Osteoblast (primary cell): ENCODE measurements around the gene MRPS34. TPM values are rescaled to one million over a fixed set of nuclear protein-coding genes. Genes with fewer than 3 reads are reported as not detected.

Source experiments
- DNase-seq: peaks from one replicate; pipeline ENCODE4 v3.0.0; 2011; ENCODE audit warnings: low spot score, mixed read lengths; ENCODE audit not compliant: insufficient read length; ENCODE audit errors: missing footprints
- H2AFZ ChIP-seq: 2 replicates; pipeline ENCODE4 v1.6.0; 2011; ENCODE audit warnings: mild to moderate bottlenecking, low read length
- H3K27ac ChIP-seq: 2 replicates; pipeline ENCODE4 v1.5.1; 2011; ENCODE audit warnings: mild to moderate bottlenecking, low read depth, low read length, moderate library complexity
- H3K27me3 ChIP-seq: 2 replicates; pipeline ENCODE4 v1.6.0; 2012; ENCODE audit warnings: mild to moderate bottlenecking, control low read depth, inconsistent platforms, low read length, moderate library complexity; ENCODE audit not compliant: insufficient read depth
- H3K36me3 ChIP-seq: 2 replicates; pipeline ENCODE4 v1.5.1; 2011; ENCODE audit warnings: mild to moderate bottlenecking, low read length, control low read depth, moderate library complexity; ENCODE audit not compliant: insufficient read depth
- H3K4me1 ChIP-seq: 2 replicates; pipeline ENCODE4 v1.5.1; 2011; ENCODE audit warnings: mild to moderate bottlenecking, low read length, control low read depth, moderate library complexity; ENCODE audit not compliant: insufficient read depth
- H3K4me2 ChIP-seq: 2 replicates; pipeline ENCODE4 v1.6.0; 2011; ENCODE audit warnings: mild to moderate bottlenecking, low read length; ENCODE audit not compliant: insufficient read depth
- H3K4me3 ChIP-seq: fragments of 200-600 bp; sonication (generic); 3 replicates; pipeline ENCODE4 v1.5.1; 2012; ENCODE audit warnings: mild to moderate bottlenecking, low read length, inconsistent platforms; ENCODE audit not compliant: insufficient read depth
- H3K79me2 ChIP-seq: 2 replicates; pipeline ENCODE4 v1.6.0; 2012; ENCODE audit warnings: mild to moderate bottlenecking, low read length, control low read depth, inconsistent platforms; ENCODE audit not compliant: insufficient read depth
- H3K9me3 ChIP-seq: 2 replicates; pipeline ENCODE4 v1.5.1; 2011; ENCODE audit warnings: low read depth, low read length, control low read depth
- H4K20me1 ChIP-seq: 2 replicates; pipeline ENCODE4 v1.6.0; 2012; ENCODE audit warnings: mild to moderate bottlenecking, low read length, control low read depth; ENCODE audit not compliant: insufficient read depth
- total RNA-seq: library from RNA; depleted of rRNA; stranded (reverse); fragments of >200 nt; gene quantifications from 2 replicates; pipeline ENCODE4 v1.2.3, GENCODE V29; 2012
- TF ChIP-seq, protein P1 (sequence below): IDR thresholded peaks from 2 replicates; pipeline ENCODE4 v1.5.1; 2011; ENCODE audit warnings: mild to moderate bottlenecking, low read depth, low read length, moderate library complexity; ENCODE audit errors: extremely low read depth

Gene MRPS34
- total RNA-seq, 1 donor, result 40.5 TPM

DNA sequence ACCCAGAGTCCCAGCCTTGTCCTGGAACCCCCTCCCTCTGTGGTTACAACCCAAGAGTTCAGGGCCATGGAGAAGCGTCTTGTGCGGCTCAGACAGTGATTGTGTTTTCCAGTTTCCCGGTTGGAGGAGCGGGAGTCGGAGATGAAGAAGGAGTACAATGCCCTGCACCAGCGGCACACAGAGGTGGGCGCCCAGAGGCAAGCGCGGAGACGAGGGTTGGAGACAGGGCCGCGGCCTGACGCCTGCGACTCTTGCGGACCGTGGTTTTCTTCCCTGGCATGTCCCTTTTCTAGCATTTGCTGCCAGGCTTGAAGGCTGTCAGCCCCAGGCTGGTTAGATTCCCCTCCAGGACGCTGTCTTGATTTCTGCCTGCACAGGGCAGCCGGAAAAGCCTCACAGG, 43.9 kb downstream of the MRPS34 start:
- no peak overlapping the region for H3K4me2 ChIP-seq
- H4K20me1 ChIP-seq, result peaks cover 33% of the 10 kb centered on the region
- no peak overlapping the region for H3K27ac ChIP-seq
- peaks cover 44% of the 10 kb centered on the region for H3K79me2 ChIP-seq
- H3K4me1 ChIP-seq, result no peaks in the 10 kb centered on the region
- no peaks in the 10 kb centered on the region for H3K27me3 ChIP-seq
- no peak overlapping the region for H2AFZ ChIP-seq
- TF ChIP-seq, protein P1, sequence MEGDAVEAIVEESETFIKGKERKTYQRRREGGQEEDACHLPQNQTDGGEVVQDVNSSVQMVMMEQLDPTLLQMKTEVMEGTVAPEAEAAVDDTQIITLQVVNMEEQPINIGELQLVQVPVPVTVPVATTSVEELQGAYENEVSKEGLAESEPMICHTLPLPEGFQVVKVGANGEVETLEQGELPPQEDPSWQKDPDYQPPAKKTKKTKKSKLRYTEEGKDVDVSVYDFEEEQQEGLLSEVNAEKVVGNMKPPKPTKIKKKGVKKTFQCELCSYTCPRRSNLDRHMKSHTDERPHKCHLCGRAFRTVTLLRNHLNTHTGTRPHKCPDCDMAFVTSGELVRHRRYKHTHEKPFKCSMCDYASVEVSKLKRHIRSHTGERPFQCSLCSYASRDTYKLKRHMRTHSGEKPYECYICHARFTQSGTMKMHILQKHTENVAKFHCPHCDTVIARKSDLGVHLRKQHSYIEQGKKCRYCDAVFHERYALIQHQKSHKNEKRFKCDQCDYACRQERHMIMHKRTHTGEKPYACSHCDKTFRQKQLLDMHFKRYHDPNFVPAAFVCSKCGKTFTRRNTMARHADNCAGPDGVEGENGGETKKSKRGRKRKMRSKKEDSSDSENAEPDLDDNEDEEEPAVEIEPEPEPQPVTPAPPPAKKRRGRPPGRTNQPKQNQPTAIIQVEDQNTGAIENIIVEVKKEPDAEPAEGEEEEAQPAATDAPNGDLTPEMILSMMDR, result no peak
- no peak overlapping the region for H3K4me3 ChIP-seq
- H3K9me3 ChIP-seq, result no peaks in the 10 kb centered on the region
- peaks cover 39% of the 10 kb centered on the region for H3K36me3 ChIP-seq
- peak; percentile 51 for DNase-seq

DNA sequence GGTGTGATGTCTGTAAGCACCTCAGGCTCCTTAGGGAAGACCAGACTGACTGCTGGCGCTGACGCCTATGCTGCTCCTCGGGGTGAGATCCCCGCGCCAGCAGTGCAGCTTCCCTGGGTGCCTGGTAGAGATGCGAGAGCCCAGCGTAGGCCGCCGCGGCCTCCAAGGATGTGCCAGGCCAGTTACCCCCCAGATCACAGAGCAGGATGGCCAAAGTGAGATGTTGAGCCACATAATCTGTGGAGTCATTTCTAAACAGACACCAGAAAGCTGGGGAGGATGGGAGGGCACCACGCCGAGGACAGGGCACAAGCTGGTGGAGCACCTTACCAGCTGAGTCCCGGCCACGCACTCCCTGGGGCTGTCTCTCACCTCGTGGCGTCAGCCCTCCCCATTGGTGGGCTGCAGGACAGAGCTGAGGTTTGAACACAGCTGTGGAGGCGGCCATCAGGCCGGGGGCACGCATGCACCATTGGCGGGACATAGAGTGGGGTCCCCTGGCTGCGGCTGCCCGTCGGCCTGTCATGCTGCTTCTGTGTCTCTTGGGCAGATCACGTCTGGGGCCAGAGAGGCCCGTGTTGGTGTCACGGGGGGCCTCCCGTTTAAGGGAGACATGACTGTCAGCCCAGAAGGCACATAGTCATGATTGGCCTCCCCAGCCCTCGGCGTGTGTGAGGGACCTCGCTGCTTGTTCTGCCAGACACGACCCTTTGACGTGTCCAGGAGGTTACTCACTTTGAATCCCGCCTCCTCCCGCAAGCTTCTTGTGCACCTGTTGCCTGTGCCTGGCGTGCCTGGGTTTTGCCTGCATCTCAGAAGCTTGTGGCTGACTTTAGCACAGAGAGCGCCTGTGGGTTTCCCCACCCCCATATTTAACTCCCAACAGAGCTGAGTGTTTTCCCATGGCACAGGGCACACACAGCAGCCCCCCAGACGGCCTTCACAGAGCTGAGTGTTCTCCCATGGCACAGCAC, 45.0 kb downstream of the MRPS34 start:
- H3K79me2 ChIP-seq, result peaks cover 50% of the 10 kb centered on the region
- no peak overlapping the region for H3K4me2 ChIP-seq
- no peaks in the 10 kb centered on the region for H3K9me3 ChIP-seq
- TF ChIP-seq, protein P1, result no peak
- H3K27me3 ChIP-seq, result no peaks in the 10 kb centered on the region
- H4K20me1 ChIP-seq, result peaks cover 42% of the 10 kb centered on the region
- H3K4me1 ChIP-seq, result peaks cover 9% of the 10 kb centered on the region
- H2AFZ ChIP-seq, result no peak overlapping the region
- no peak overlapping the region for H3K4me3 ChIP-seq
- H3K36me3 ChIP-seq, result peaks cover 32% of the 10 kb centered on the region
- no peak overlapping the region for H3K27ac ChIP-seq
- DNase-seq, result peak; percentile 81

DNA sequence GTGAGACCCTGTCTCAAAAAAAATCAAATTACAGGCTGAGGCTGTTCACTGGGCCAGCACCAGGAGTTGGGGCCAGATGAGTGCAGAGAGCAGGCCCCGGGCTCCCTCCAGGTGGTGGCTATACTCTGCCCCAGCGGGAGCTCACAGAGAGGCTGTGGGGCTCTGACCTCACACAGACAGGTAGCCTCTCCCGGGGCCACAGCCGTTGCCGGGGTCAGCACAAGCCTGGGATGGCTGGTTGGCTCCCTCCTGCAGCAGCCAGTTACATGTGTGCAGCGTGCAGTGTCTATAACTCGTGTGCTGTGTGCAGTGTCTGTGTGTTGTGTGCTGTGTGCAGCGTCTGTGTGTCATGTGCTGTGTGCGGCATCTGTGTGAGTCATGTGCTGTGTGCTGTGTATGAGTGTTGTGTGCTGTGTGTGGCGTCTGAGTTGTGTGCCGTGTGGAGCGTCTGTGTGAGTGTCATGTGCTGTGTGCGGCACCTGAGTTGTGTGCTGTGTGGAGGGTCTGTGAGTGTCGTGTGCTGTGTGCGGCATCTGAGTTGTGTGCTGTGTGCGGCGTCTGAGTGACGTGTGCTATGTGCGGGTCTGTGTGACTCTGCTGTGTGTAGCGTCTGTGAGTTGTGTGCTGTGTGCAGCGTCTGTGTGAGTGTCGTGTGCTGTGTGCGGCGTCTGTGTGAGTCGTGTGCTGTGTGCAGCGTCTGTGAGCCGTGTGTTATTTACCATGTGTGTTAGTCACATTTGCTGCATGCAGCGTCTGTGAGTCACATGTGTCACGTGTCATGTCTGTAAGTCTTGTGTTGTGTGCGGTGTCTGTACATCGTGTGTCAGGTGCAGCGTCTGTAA, 46.1 kb downstream of the MRPS34 start:
- H3K4me3 ChIP-seq, result no peak overlapping the region
- H3K4me1 ChIP-seq, result peaks cover 14% of the 10 kb centered on the region
- no peak overlapping the region for H3K4me2 ChIP-seq
- H2AFZ ChIP-seq, result no peak overlapping the region
- peak; percentile 69 for DNase-seq
- peaks cover 42% of the 10 kb centered on the region for H4K20me1 ChIP-seq
- H3K79me2 ChIP-seq, result peaks cover 52% of the 10 kb centered on the region
- H3K9me3 ChIP-seq, result no peaks in the 10 kb centered on the region
- no peaks in the 10 kb centered on the region for H3K27me3 ChIP-seq
- TF ChIP-seq, protein P1, result no peak
- H3K27ac ChIP-seq, result no peak overlapping the region
- peaks cover 30% of the 10 kb centered on the region for H3K36me3 ChIP-seq
